ENCODE data around the gene CBX3. TPM values are rescaled to one million over a fixed set of nuclear protein-coding genes. Genes with fewer than 3 reads are reported as not detected.

Gene CBX3
- total RNA-seq, 2 experiments from 2014 or later, result 252 to 364 TPM

DNA sequence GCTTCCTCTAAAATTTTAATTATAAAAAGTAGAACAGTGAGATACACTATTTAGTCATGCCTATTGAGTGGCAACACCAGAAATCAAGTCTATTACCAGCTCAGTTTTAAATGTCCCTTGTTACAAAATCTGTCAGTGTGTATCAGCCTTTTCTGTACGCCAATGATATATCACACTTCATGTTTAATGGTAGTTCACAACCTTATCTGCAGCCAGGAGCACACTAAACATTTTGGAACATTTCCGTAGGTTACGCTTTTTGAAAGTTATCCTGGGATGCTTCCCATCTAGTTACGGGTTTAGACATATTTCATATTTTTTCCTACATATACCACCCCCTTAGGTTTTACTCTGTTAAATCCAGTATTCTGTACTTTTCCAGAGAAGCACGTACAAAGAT lies 6.4 kb upstream of the CBX3 start:
- intact Hi-C loops (cut with micrococcal nuclease; ENCODE audit: unreplicated experiment), result no loop called here
- no peak overlapping the region for H2AFZ ChIP-seq (ENCODE audit: low read length)
- H3K27ac ChIP-seq (ENCODE audit: low read depth, low read length, poor library complexity, severe bottlenecking), result no peak overlapping the region
- no peak for DNase-seq (ENCODE audit: low spot score)
- peak overlapping the region; percentile 10 for H3K4me3 ChIP-seq (ENCODE audit: low read depth, low read length, poor library complexity, severe bottlenecking)
- H4K20me1 ChIP-seq (ENCODE audit: insufficient read depth, low read length), result peaks cover 87% of the 10 kb centered on the region
- ChIA-PET POLR2A (interaction anchor here (0.6 to 1.0 kb wide), 3 partner anchors 17 to 85 kb away, joined by 4 to 6 read pairs (median 4); partner anchors contain the start of gene NFE2L3), CTCF (ENCODE audit: unreplicated experiment) (no interaction called here)
- H3K4me2 ChIP-seq (ENCODE audit: low read length), result peak overlapping the region; percentile 93
- no TSS peak for BruUV-seq (replicated peaks)
- no peaks in the 10 kb centered on the region for H3K9me2 ChIP-seq (ENCODE audit: insufficient read depth, low read length)
- no peak for TF ChIP-seq EZH2phosphoT487 (IDR thresholded peaks at IDR 0.05; ENCODE audit: borderline replicate concordance, low read depth, low read length)
- no peaks in the 10 kb centered on the region for H3K9me3 ChIP-seq (ENCODE audit: low read length)
- H3K4me1 ChIP-seq (ENCODE audit: insufficient read depth, low read length, poor library complexity, severe bottlenecking), result peaks cover 54% of the 10 kb centered on the region
- peaks cover 99% of the 10 kb centered on the region for H3K79me2 ChIP-seq (ENCODE audit: insufficient read depth, low read depth, low read length)
- peaks cover 100% of the 10 kb centered on the region for H3K36me3 ChIP-seq (ENCODE audit: insufficient read depth, low read length)

DNA sequence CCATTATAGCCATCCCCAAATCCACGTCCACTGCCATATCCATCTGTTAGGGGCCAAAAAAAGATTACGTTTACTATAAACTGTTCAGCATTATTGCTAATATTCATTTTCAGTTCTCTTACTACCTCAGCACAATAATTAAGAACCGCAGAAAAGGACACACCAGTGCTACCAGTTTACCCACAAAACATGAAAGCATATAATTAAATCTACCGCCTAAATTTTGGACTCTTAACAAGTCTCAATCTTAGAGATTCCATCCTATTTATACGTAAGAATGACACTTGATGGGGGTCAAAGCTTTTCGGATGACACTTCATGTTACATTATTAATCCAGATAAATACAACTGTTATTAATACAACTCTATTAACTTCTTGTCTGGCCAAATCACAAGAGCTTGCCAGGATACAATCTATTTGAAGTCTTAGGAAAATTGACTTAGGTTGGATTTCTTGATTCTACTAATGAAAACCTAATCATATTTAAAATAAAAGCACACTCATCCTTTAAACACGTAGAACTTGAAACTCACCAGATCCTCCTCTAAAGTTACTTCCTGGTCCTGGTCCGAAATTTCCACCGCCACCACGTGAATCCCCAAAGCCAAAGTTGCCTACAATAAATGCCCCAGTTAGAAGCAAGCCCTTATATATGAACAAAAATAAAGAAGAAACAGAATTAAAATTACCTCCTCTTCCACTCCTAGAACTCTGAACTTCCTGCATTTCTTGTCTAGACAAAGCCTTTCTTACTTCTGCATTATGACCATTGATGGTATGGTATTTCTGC lies 5.5 kb upstream of the CBX3 start:
- no peak for DNase-seq (ENCODE audit: low spot score)
- H3K4me3 ChIP-seq (ENCODE audit: low read depth, low read length, poor library complexity, severe bottlenecking), result peak overlapping the region; percentile 99
- peaks cover 95% of the 10 kb centered on the region for H3K36me3 ChIP-seq (ENCODE audit: insufficient read depth, low read length)
- no peak overlapping the region for H3K27ac ChIP-seq (ENCODE audit: low read depth, low read length, poor library complexity, severe bottlenecking)
- intact Hi-C loops (cut with micrococcal nuclease; ENCODE audit: unreplicated experiment), result no loop called here
- POLR2A ChIA-PET, result interaction anchor here (0.8 to 4.4 kb wide), 4 partner anchors 7 to 105 kb away, joined by 3 to 26 read pairs (median 4); no protein-coding TSS in a partner anchor
- H3K9me3 ChIP-seq (ENCODE audit: low read length), result no peaks in the 10 kb centered on the region
- peaks cover 79% of the 10 kb centered on the region for H4K20me1 ChIP-seq (ENCODE audit: insufficient read depth, low read length)
- peaks cover 95% of the 10 kb centered on the region for H3K79me2 ChIP-seq (ENCODE audit: insufficient read depth, low read depth, low read length)
- no peaks in the 10 kb centered on the region for H3K9me2 ChIP-seq (ENCODE audit: insufficient read depth, low read length)
- no peak for TF ChIP-seq EZH2phosphoT487 (IDR thresholded peaks at IDR 0.05; ENCODE audit: borderline replicate concordance, low read depth, low read length)
- TF ChIP-seq, protein P1, sequence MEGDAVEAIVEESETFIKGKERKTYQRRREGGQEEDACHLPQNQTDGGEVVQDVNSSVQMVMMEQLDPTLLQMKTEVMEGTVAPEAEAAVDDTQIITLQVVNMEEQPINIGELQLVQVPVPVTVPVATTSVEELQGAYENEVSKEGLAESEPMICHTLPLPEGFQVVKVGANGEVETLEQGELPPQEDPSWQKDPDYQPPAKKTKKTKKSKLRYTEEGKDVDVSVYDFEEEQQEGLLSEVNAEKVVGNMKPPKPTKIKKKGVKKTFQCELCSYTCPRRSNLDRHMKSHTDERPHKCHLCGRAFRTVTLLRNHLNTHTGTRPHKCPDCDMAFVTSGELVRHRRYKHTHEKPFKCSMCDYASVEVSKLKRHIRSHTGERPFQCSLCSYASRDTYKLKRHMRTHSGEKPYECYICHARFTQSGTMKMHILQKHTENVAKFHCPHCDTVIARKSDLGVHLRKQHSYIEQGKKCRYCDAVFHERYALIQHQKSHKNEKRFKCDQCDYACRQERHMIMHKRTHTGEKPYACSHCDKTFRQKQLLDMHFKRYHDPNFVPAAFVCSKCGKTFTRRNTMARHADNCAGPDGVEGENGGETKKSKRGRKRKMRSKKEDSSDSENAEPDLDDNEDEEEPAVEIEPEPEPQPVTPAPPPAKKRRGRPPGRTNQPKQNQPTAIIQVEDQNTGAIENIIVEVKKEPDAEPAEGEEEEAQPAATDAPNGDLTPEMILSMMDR (conservative IDR thresholded peaks at IDR 0.05; ENCODE audit: low read length), result no peak
- CTCF ChIA-PET (ENCODE audit: unreplicated experiment), result no interaction called here
- H2AFZ ChIP-seq (ENCODE audit: low read length), result no peak overlapping the region
- peaks cover 54% of the 10 kb centered on the region for H3K4me1 ChIP-seq (ENCODE audit: insufficient read depth, low read length, poor library complexity, severe bottlenecking)
- no TSS peak for BruUV-seq (replicated peaks)
- H3K4me2 ChIP-seq (ENCODE audit: low read length), result peak overlapping the region; percentile 93

DNA sequence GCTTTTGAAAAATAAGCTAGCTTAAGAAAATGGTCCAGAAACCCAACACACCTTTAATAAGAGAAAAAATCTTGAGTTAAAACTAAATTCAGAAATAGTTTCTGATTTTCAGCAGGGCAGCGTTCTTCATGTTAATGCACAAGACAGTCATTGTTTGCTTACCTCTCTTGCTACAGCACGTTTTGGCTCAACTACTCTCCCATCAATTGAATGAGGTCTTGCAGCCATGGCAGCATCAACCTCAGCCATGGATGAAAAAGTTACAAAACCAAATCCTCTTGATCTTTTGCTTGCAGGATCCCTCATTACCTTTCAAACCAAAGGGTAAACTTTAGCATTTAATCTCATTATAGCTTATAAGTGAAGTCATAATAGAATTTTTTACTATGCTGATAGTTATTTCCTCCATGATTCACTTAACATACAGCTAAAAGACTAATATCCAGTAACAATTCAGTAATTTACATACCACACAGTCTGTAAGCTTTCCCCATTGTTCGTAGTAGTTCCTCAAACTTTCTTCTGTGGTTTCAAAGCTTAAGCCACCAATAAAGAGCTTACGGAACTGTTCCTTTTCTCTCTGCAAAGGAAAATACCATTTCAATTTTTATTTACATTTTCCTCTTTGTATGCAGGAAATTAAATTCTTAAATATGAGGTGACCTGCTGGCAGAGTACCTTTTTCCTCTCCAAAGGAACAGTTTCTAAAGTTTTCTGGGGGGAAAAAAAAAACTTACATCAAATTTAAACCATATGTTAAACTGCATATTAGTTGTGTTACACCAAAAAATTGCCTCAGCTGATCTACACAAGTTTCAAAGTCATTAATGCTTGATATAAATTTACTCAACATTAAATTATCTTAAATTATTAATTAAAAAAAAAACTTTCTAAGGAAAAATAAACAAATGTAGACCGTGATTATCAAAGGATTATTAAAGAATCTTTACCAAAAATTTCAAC lies 4.1 kb upstream of the CBX3 start:
- TF ChIP-seq, protein P1 (conservative IDR thresholded peaks at IDR 0.05; ENCODE audit: low read length), result no peak
- no peak for TF ChIP-seq EZH2phosphoT487 (IDR thresholded peaks at IDR 0.05; ENCODE audit: borderline replicate concordance, low read depth, low read length)
- Histone ChIP-seq H3K9me2 (ENCODE audit: insufficient read depth, low read length) (no peaks in the 10 kb centered on the region), H4K20me1 (ENCODE audit: insufficient read depth, low read length) (peaks cover 70% of the 10 kb centered on the region), H3K4me1 (ENCODE audit: insufficient read depth, low read length, poor library complexity, severe bottlenecking) (peaks cover 50% of the 10 kb centered on the region), H3K27ac (ENCODE audit: low read depth, low read length, poor library complexity, severe bottlenecking) (peak overlapping the region; percentile 9), H3K36me3 (ENCODE audit: insufficient read depth, low read length) (peaks cover 87% of the 10 kb centered on the region), H3K9me3 (ENCODE audit: low read length) (no peaks in the 10 kb centered on the region), H3K4me3 (ENCODE audit: low read depth, low read length, poor library complexity, severe bottlenecking) (peak overlapping the region; percentile 99), H3K79me2 (ENCODE audit: insufficient read depth, low read depth, low read length) (peaks cover 89% of the 10 kb centered on the region), H3K4me2 (ENCODE audit: low read length) (peak overlapping the region; percentile 93), H2AFZ (ENCODE audit: low read length) (no peak overlapping the region)
- TSS peak; percentile 63 for BruUV-seq (replicated peaks)
- intact Hi-C loops (cut with micrococcal nuclease; ENCODE audit: unreplicated experiment), result loop anchor here (2.0 kb wide), 1 partner anchor 107 kb away; no protein-coding TSS in a partner anchor
- peak; percentile 58 for DNase-seq (ENCODE audit: low spot score)
- CTCF ChIA-PET (ENCODE audit: unreplicated experiment), result interaction anchor here (0.6 to 1.8 kb wide), 3 partner anchors 46 to 116 kb away, joined by 3 to 4 read pairs (median 3); partner anchors contain the start of gene NFE2L3
- POLR2A ChIA-PET, result interaction anchor here (0.6 to 4.4 kb wide), 13 partner anchors 9 to 230 kb away, joined by 3 to 26 read pairs (median 4); no protein-coding TSS in a partner anchor
